A673 (cell line): ENCODE results near the gene FBXO41.

Experiments
- CTCF ChIP-seq: fragments of 300-800, 200-600 bp; sonication (generic); conservative IDR thresholded peaks from 2 replicates; pipeline ENCODE4 v1.5.1; 2017; ENCODE audit warnings: low read depth, mild to moderate bottlenecking, antibody characterized with exemption, low read length, moderate library complexity, mixed read lengths
- EZH2 ChIP-seq: fragments of 200-600 bp; sonication (generic); IDR thresholded peaks from 2 replicates; pipeline ENCODE4 v1.6.1; 2017; ENCODE audit warnings: borderline replicate concordance, low read depth, mild to moderate bottlenecking, mixed read lengths, antibody characterized with exemption, low read length; ENCODE audit not compliant: poor library complexity, severe bottlenecking

GRCh38 chr2:73324126-73324725, 39.9 kb upstream of the FBXO41 start:
- TF ChIP-seq CTCF, result no peak
- TF ChIP-seq EZH2, result no peak
